OCI-LY7 (cell line): Measurements from ENCODE around the gene HOXB8. TPM values are rescaled to one million over a fixed set of nuclear protein-coding genes. Genes with fewer than 3 reads are reported as not detected.

Source experiments
- BruUV-seq: library from RNA; stranded (reverse); fragments of 400-500 nt; replicated peaks from 2 replicates; lab custom pipeline; 2021; lab: Mats Ljungman, UMichigan
- CTCF ChIA-PET: fragments of 300-600 bp; sonication (Branson Sonifier 250); formaldehyde crosslinking; loops from one replicate; lab custom pipeline; 2022; ENCODE audit warnings: antibody characterized with exemption; ENCODE audit not compliant: unreplicated experiment; lab: Charles Lee
- POLR2A ChIA-PET: fragments of 300-600 bp; sonication (Branson Sonifier 250); formaldehyde crosslinking; loops from one replicate; lab custom pipeline; 2022; ENCODE audit warnings: antibody characterized with exemption; lab: Charles Lee
- DNase-seq: peaks from one replicate; pipeline ENCODE4 v3.0.0-alpha.2; 2015; ENCODE audit warnings: low spot score
- H2AFZ ChIP-seq: fragments of 200-600 bp; sonication (generic), shearing (Covaris generic); 2 replicates; pipeline ENCODE4 v1.6.1; 2014; ENCODE audit warnings: mild to moderate bottlenecking, antibody characterized with exemption, low read length, moderate library complexity
- H3K27ac ChIP-seq: fragments of 200-600 bp; sonication (generic); 2 replicates; pipeline ENCODE4 v1.5.1; 2014; ENCODE audit warnings: mixed run types, low read depth, mild to moderate bottlenecking, moderate library complexity, low read length, inconsistent platforms; ENCODE audit not compliant: poor library complexity, severe bottlenecking
- H3K36me3 ChIP-seq: fragments of 200-600 bp; sonication (generic); 2 replicates; pipeline ENCODE4 v1.6.1; 2014; ENCODE audit warnings: mild to moderate bottlenecking, antibody characterized with exemption, low read length, moderate library complexity, mixed read lengths; ENCODE audit not compliant: insufficient read depth
- H3K4me1 ChIP-seq: fragments of 200-600 bp; sonication (generic); 2 replicates; pipeline ENCODE4 v1.5.1; 2014; ENCODE audit warnings: mild to moderate bottlenecking, low read length; ENCODE audit not compliant: insufficient read depth, poor library complexity, severe bottlenecking
- H3K4me2 ChIP-seq: fragments of 200-600 bp; sonication (generic); 2 replicates; pipeline ENCODE4 v1.6.1; 2014; ENCODE audit warnings: mild to moderate bottlenecking, low read length
- H3K4me3 ChIP-seq: fragments of 200-600 bp; sonication (generic); 2 replicates; pipeline ENCODE4 v1.5.1; 2014; ENCODE audit warnings: mild to moderate bottlenecking, low read depth, low read length; ENCODE audit not compliant: poor library complexity, severe bottlenecking
- H3K79me2 ChIP-seq: fragments of 200-600 bp; sonication (generic); 2 replicates; pipeline ENCODE4 v1.6.1; 2016; ENCODE audit warnings: low read depth, mild to moderate bottlenecking, low read length, moderate library complexity, mixed read lengths; ENCODE audit not compliant: insufficient read depth
- H3K9me2 ChIP-seq: fragments of 200-600 bp; sonication (generic); 2 replicates; pipeline ENCODE4 v1.6.1; 2016; ENCODE audit warnings: mild to moderate bottlenecking, low read length, mixed read lengths; ENCODE audit not compliant: insufficient read depth
- H3K9me3 ChIP-seq: fragments of 200-600 bp; sonication (generic); 2 replicates; pipeline ENCODE4 v1.6.1; 2014; ENCODE audit warnings: mild to moderate bottlenecking, mixed run types, low read length, mixed read lengths
- H4K20me1 ChIP-seq: fragments of 200-600 bp; sonication (generic); 2 replicates; pipeline ENCODE4 v1.6.1; 2014; ENCODE audit warnings: mild to moderate bottlenecking, antibody characterized with exemption, low read length, moderate library complexity, mixed read lengths; ENCODE audit not compliant: insufficient read depth
- CTCF ChIP-seq: fragments of 200-600 bp; sonication (generic); conservative IDR thresholded peaks from 2 replicates; pipeline ENCODE4 v1.5.1; 2014; ENCODE audit warnings: mild to moderate bottlenecking, antibody characterized with exemption, low read length, moderate library complexity, mixed read lengths
- EZH2phosphoT487 ChIP-seq: fragments of 200-600 bp; sonication (generic); IDR thresholded peaks from 2 replicates; pipeline ENCODE4 v1.6.1; 2018; ENCODE audit warnings: low read depth, borderline replicate concordance, mild to moderate bottlenecking, mixed run types, antibody characterized with exemption, low read length, moderate library complexity, mixed read lengths
- intact Hi-C: fragments of 100-400 bp; cut with micrococcal nuclease; formaldehyde crosslinking; loops from one replicate; pipeline ENCODE4 v1.10.0; 2022; ENCODE audit not compliant: unreplicated experiment
- total RNA-seq, 2 experiments: library from RNA; depleted of rRNA in 1 of 2; stranded (reverse); fragments of >200 nt in 1 of 2; shearing (Covaris generic) in 1 of 2; gene quantifications; 2 replicates each; pipeline ENCODE4 v1.2.3, GENCODE V29; 2014 to 2022

The HOXB8 gene
- total RNA-seq, 2 experiments from 2014 or later: not detected

- TF ChIP-seq CTCF (no peak), EZH2phosphoT487 (no peak)
- Histone ChIP-seq H3K9me3 (no peaks in the 10 kb centered on the region), H3K4me1 (no peaks in the 10 kb centered on the region), H3K9me2 (no peaks in the 10 kb centered on the region), H4K20me1 (no peaks in the 10 kb centered on the region), H3K27ac (no peak overlapping the region), H2AFZ (no peak overlapping the region), H3K4me3 (no peak overlapping the region), H3K79me2 (no peaks in the 10 kb centered on the region), H3K4me2 (no peak overlapping the region), H3K36me3 (no peaks in the 10 kb centered on the region)
- intact Hi-C loops: no loop called here
- BruUV-seq: no TSS peak
- ChIA-PET POLR2A (no interaction called here), CTCF (no interaction called here)
- DNase-seq: no peak
These were observed 12.8 kb upstream of the HOXB8 start for GRCh38 chr17:48627623-48628521.

- DNase-seq: no peak
- Histone ChIP-seq H3K9me3 (no peaks in the 10 kb centered on the region), H3K27ac (no peak overlapping the region), H3K4me1 (no peaks in the 10 kb centered on the region), H4K20me1 (no peaks in the 10 kb centered on the region), H3K4me3 (no peak overlapping the region), H3K9me2 (no peaks in the 10 kb centered on the region), H3K36me3 (no peaks in the 10 kb centered on the region), H2AFZ (no peak overlapping the region), H3K4me2 (no peak overlapping the region), H3K79me2 (no peaks in the 10 kb centered on the region)
- no peak for TF ChIP-seq CTCF
- TF ChIP-seq EZH2phosphoT487: no peak
- ChIA-PET POLR2A (no interaction called here), CTCF (no interaction called here)
- no TSS peak for BruUV-seq
- intact Hi-C loops: no loop called here
These were observed 12.1 kb upstream of the HOXB8 start for GRCh38 chr17:48627118-48627597.
